ENCODE measurements around the gene RRAD.

DNA sequence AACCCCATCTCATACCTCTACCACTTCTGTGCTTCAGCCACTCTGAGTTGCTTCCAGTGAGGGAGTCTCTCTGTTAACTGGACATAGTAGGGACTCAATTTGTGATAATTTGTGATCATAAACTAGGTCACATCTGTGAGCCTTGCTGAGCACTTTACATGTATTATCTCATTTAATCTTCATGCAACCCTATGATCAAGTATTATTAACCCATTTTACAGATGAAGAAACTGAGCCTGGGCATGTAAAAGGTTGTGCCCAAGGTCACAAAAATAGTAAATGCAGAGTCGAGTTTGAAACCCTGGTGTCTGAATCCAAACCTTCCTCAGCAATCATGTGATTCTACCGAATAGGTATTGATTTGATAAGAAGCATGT, 26.4 kb downstream of the RRAD start:
- no peak for TF ChIP-seq TCF7L2 (IDR thresholded peaks at IDR 0.05; ENCODE audit: low read depth, low read length)
- TF ChIP-seq, protein P1, sequence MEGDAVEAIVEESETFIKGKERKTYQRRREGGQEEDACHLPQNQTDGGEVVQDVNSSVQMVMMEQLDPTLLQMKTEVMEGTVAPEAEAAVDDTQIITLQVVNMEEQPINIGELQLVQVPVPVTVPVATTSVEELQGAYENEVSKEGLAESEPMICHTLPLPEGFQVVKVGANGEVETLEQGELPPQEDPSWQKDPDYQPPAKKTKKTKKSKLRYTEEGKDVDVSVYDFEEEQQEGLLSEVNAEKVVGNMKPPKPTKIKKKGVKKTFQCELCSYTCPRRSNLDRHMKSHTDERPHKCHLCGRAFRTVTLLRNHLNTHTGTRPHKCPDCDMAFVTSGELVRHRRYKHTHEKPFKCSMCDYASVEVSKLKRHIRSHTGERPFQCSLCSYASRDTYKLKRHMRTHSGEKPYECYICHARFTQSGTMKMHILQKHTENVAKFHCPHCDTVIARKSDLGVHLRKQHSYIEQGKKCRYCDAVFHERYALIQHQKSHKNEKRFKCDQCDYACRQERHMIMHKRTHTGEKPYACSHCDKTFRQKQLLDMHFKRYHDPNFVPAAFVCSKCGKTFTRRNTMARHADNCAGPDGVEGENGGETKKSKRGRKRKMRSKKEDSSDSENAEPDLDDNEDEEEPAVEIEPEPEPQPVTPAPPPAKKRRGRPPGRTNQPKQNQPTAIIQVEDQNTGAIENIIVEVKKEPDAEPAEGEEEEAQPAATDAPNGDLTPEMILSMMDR (IDR thresholded peaks at IDR 0.05), result no peak

Data from Panc1 (cell line).